ENCODE results near the gene NT5DC4.

GRCh38 chr2:112728378-112729175, 7.8 kb downstream of the NT5DC4 start:
- TF ChIP-seq POLR2AphosphoS5 (IDR thresholded peaks at IDR 0.05; ENCODE audit: low read depth, low read length): no peak
- TF ChIP-seq REST (IDR thresholded peaks at IDR 0.05; ENCODE audit: insufficient read depth in 1 of 2, low read depth in 2 of 2, low read length in 2 of 2): no peak
- no peak for TF ChIP-seq TAF1 (IDR thresholded peaks at IDR 0.05; ENCODE audit: borderline replicate concordance, insufficient read depth, low read length)
- TF ChIP-seq SIN3A (IDR thresholded peaks at IDR 0.05; ENCODE audit: borderline replicate concordance, insufficient read depth, low read length): no peak
- TF ChIP-seq FOXP2 (optimal IDR thresholded peaks at IDR 0.05; ENCODE audit: borderline replicate concordance, extremely low read depth, extremely low read length, insufficient read depth): no peak

Data from PFSK-1 (cell line).